Mesendoderm (in vitro differentiated cells): Measurements from ENCODE around the gene PIK3CB.
A peak's percentile ranks its signal among the peaks of the same experiment; 100 is the strongest.
"Not testable (repeated sequence)": the region's sequence is repeated elsewhere in the genome, so short reads cannot be mapped to it uniquely, and the experiment has no call there.

Experiments
- DNase-seq: peaks from one replicate; pipeline ENCODE4 v3.0.0; 2013
- H2AK5ac ChIP-seq: 2 replicates; pipeline ENCODE4 v1.6.1; 2013; ENCODE audit warnings: low read length, inconsistent platforms
- H2BK120ac ChIP-seq: 2 replicates; pipeline ENCODE4 v1.6.1; 2013; ENCODE audit warnings: low read depth, mild to moderate bottlenecking, low read length, moderate library complexity, mixed read lengths
- H2BK15ac ChIP-seq: replicated peaks from 2 replicates; pipeline ENCODE4 v1.6.1; 2013; ENCODE audit warnings: low read depth, mild to moderate bottlenecking, moderate library complexity
- H2BK5ac ChIP-seq: 2 replicates; pipeline ENCODE4 v1.6.1; 2013; ENCODE audit warnings: low read length, inconsistent platforms
- H3K18ac ChIP-seq: 2 replicates; pipeline ENCODE4 v1.6.1; 2013; ENCODE audit warnings: mild to moderate bottlenecking, low read length, mixed read lengths
- H3K23ac ChIP-seq: one replicate; pipeline ENCODE4 v1.6.1; 2013; ENCODE audit warnings: low read length
- H3K27ac ChIP-seq: 2 replicates; pipeline ENCODE4 v1.5.1; 2013; ENCODE audit warnings: low read depth, mild to moderate bottlenecking, inconsistent platforms, low read length, moderate library complexity
- H3K27me3 ChIP-seq: 2 replicates; pipeline ENCODE4 v1.6.1; 2013; ENCODE audit warnings: low read length, control low read depth, mild to moderate bottlenecking, inconsistent platforms; ENCODE audit not compliant: insufficient read depth, poor library complexity
- H3K36me3 ChIP-seq: 2 replicates; pipeline ENCODE4 v1.6.1; 2013; ENCODE audit warnings: low read length, inconsistent platforms; ENCODE audit not compliant: control insufficient read depth, insufficient read depth
- H3K4ac ChIP-seq: one replicate; pipeline ENCODE4 v1.6.1; 2013; ENCODE audit warnings: low read depth, mild to moderate bottlenecking, low read length, moderate library complexity
- H3K4me1 ChIP-seq: 2 replicates; pipeline ENCODE4 v1.6.1; 2013; ENCODE audit warnings: low read depth, low read length, inconsistent platforms; ENCODE audit not compliant: control insufficient read depth
- H3K4me2 ChIP-seq: 2 replicates; pipeline ENCODE4 v1.6.1; 2013; ENCODE audit warnings: low read length
- H3K4me3 ChIP-seq: 2 replicates; pipeline ENCODE4 v1.5.1; 2013; ENCODE audit warnings: mild to moderate bottlenecking, low read length
- H3K56ac ChIP-seq: one replicate; pipeline ENCODE4 v1.6.1; 2013; ENCODE audit warnings: low read length
- H3K79me1 ChIP-seq: 2 replicates; pipeline ENCODE4 v1.6.1; 2013; ENCODE audit warnings: low read length, inconsistent platforms
- H3K79me2 ChIP-seq: 2 replicates; pipeline ENCODE4 v1.6.1; 2013; ENCODE audit warnings: mild to moderate bottlenecking, low read length; ENCODE audit not compliant: control insufficient read depth, insufficient read depth
- H3K9ac ChIP-seq: 2 replicates; pipeline ENCODE4 v1.6.1; 2013; ENCODE audit warnings: low read length, inconsistent platforms
- H4K5ac ChIP-seq: one replicate; pipeline ENCODE4 v1.6.1; 2013; ENCODE audit warnings: low read length
- H4K8ac ChIP-seq: one replicate; pipeline ENCODE4 v1.6.1; 2013; ENCODE audit warnings: low read depth, mild to moderate bottlenecking, control low read depth, low read length, moderate library complexity
- WGBS: extraction: QIAGEN DNeasy Blood & Tissue Kit; methylation state at CpG from one replicate; pipeline ENCODE4 v1.1.7; 2013; ENCODE audit warnings: low lambda C conversion rate, missing lambda C conversion rate; ENCODE audit not compliant: insufficient coverage; ENCODE audit errors: extremely low coverage; 5-methylcytosine and 5-hydroxymethylcytosine counted together

The PIK3CB gene

DNA sequence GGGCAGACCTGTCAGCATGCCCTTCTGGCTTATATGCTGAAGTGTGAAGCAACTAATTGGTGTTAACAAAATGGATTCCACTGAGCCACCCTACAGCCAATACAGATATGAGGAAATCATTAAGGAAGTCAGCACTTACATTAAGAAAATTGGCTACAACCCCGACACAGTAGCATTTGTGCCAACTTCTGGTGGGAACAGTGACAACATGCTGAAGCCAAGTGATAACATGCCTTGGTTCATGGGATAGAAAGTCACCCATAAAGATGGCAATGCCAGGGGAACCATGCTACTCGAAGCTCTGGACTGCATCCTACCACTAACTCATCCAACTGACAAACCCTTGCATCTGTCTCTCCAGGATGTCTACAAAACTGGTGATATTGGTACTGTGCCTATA, 9.4 kb downstream of the PIK3CB start:
- Histone ChIP-seq H2BK15ac (no peak overlapping the region), H3K4me2 (no peak overlapping the region), H3K4ac (no peak overlapping the region), H2BK5ac (no peak overlapping the region), H3K9ac (no peak overlapping the region), H3K4me3 (no peak overlapping the region), H3K79me2 (peaks cover 48% of the 10 kb centered on the region), H3K79me1 (peaks cover 5% of the 10 kb centered on the region), H2AK5ac (no peak overlapping the region), H3K27me3 (no peaks in the 10 kb centered on the region), H2BK120ac (no peak overlapping the region), H3K18ac (no peak overlapping the region), H3K36me3 (no peaks in the 10 kb centered on the region), H3K23ac (no peak overlapping the region), H4K8ac (no peak overlapping the region), H4K5ac (no peak overlapping the region), H3K4me1 (peaks cover 7% of the 10 kb centered on the region), H3K56ac (no peak overlapping the region), H3K27ac (no peak overlapping the region)
- no CpG with 5 or more reads among the region's 2 CpGs for WGBS
- DNase-seq: peak; percentile 26

DNA sequence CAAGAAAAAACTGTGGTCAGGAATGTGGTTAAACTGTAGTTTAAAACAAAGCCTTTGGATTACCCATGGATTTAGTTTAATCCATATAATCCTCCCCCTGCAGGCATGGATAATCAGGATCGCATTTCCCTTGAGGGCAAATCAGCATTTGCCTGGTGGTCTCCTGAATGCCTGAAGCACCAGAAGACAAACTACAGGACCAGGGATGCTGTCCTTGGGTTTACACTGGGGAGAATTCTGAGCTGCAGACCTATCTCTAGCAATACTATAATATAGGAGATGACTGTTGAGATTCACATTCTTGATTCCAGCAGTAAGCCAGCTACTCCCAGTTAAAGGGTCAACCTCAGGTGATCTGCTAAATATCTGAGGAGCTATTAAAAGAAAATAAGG, 10.6 kb downstream of the PIK3CB start:
- WGBS: no CpG with 5 or more reads among the region's 1 CpG
- Histone ChIP-seq H3K27ac (peak overlapping the region; percentile 29), H3K79me1 (peaks cover 5% of the 10 kb centered on the region)

DNA sequence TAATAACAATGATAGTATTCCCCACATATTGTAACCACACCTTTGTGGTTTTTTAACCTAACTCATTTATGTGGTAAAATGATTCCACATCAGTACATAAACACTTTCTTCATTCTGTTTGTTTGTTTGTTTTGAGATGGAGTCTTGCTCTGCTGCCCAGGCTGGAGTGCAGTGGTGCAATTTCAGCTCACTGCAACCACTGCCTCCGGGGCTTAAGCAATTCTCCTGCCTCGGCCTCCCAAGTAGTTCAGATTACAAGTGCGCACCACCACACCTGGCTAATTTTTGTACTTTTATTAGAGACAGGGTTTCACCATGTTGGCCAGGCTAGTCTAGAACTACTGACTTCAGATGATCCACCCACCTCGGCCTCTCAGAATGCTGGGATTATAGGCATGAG, 14.3 kb downstream of the PIK3CB start:
- H2BK15ac ChIP-seq, H2AK5ac ChIP-seq, H3K56ac ChIP-seq, H3K18ac ChIP-seq, DNase-seq, H2BK120ac ChIP-seq, H3K4me1 ChIP-seq, H3K27ac ChIP-seq, H3K4me3 ChIP-seq, H3K4me2 ChIP-seq, H3K4ac ChIP-seq, H2BK5ac ChIP-seq, H3K27me3 ChIP-seq, H3K9ac ChIP-seq, H4K8ac ChIP-seq, H3K23ac ChIP-seq, H3K79me1 ChIP-seq, H3K36me3 ChIP-seq, H4K5ac ChIP-seq: not testable (repeated sequence)
- H3K79me2 ChIP-seq: peaks cover 42% of the 10 kb centered on the region
- no CpG with 5 or more reads among the region's 4 CpGs for WGBS

More for the DNA sequence above, 10.6 kb downstream of the PIK3CB start:
- Histone ChIP-seq H4K8ac (no peak overlapping the region), H3K36me3 (no peaks in the 10 kb centered on the region), H3K56ac (no peak overlapping the region), H3K79me2 (peaks cover 43% of the 10 kb centered on the region), H2AK5ac (no peak overlapping the region), H3K18ac (no peak overlapping the region), H3K4me3 (no peak overlapping the region), H3K23ac (no peak overlapping the region), H2BK15ac (no peak overlapping the region), H3K27me3 (no peaks in the 10 kb centered on the region), H3K9ac (no peak overlapping the region), H3K4ac (no peak overlapping the region), H2BK120ac (no peak overlapping the region), H3K4me2 (no peak overlapping the region), H2BK5ac (no peak overlapping the region), H4K5ac (no peak overlapping the region), H3K4me1 (peaks cover 7% of the 10 kb centered on the region)
- DNase-seq: peak; percentile 90

DNA sequence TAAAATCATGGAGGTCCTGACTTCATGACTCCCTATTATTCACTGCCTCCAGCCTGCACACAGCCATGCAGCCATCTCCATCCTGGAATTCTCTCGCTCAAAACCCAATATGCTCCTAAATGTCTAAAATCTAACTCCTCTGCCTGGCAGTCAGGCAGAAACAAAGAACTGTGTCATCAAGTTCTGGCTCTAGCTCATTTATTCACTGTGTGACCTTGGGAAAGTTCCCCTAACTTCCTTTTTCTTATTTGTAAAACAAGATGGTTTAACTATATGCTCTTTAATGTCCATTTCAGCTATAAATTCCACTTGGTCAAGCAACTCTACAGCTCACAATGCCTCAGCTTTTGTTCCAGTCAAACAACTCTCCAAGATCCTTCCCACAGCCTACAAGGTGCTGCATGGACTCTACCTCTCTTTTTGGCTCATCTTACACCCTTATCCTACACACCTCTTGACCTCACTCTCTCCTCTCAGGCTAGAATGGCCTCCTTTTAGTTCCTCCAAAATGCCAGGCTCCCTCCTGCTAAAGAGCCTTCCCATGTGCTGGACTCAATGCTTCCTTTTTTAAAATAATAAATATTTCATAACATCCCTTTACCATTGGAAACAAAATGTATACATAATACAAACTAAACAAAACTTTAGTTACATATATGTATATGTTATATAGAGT, 16.4 kb downstream of the PIK3CB start:
- no peaks in the 10 kb centered on the region for H3K4me1 ChIP-seq
- no peaks in the 10 kb centered on the region for H3K27me3 ChIP-seq
- WGBS: no CpG with 5 or more reads among the region's 1 CpG
- no peak overlapping the region for H2AK5ac ChIP-seq
- DNase-seq: no peak
- H3K36me3 ChIP-seq: no peaks in the 10 kb centered on the region
- no peak overlapping the region for H3K4ac ChIP-seq
- no peak overlapping the region for H3K9ac ChIP-seq
- no peak overlapping the region for H4K8ac ChIP-seq
- peaks cover 9% of the 10 kb centered on the region for H3K79me1 ChIP-seq
- H2BK120ac ChIP-seq: no peak overlapping the region
- peaks cover 47% of the 10 kb centered on the region for H3K79me2 ChIP-seq
- no peak overlapping the region for H3K4me2 ChIP-seq
- no peak overlapping the region for H3K18ac ChIP-seq
- H4K5ac ChIP-seq: peak overlapping the region; percentile 13
- no peak overlapping the region for H3K27ac ChIP-seq
- H3K23ac ChIP-seq: no peak overlapping the region
- H3K4me3 ChIP-seq: no peak overlapping the region
- no peak overlapping the region for H2BK15ac ChIP-seq
- no peak overlapping the region for H2BK5ac ChIP-seq
- H3K56ac ChIP-seq: no peak overlapping the region

DNA sequence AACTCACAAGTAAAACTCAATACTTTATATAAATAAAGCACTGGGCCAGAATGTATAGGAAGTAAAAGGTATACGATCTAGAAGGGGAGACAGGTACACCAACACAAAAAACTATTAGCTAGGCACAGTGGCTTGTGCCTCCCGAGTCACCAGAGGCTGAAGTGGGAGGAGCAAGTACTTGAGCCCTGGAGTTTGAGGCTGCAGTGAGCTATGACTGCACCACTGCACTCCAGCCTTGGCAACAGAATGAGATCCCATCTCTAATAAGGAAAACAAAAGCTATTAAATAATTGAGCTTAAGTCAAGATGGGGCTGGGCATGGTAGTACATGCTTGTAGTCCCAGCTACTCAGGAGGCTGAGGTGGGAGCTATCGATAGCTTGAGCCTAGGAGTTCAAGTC, 17.0 kb downstream of the PIK3CB start:
- H3K4ac ChIP-seq: no peak overlapping the region

DNA sequence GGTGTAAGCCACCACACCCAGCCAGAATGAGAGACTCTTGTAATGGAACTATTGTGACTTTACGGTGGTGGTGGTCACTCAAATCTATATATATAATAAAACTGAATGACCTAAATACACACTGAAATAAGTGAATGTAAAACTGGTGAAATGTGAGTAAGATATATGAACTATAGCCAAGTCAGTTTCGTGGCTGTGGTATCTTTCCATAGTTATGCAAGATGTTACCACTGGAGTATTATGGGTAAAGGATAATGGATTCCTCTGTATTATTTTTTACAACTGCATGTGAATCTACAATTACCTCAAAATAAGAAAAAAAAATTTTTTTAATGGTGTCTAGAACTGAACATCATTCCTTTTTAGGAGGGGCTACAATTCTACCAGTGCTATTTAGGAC, 21.9 kb downstream of the PIK3CB start:
- no peaks in the 10 kb centered on the region for H3K4me1 ChIP-seq
- no peak overlapping the region for H2BK15ac ChIP-seq
- H3K27ac ChIP-seq: no peak overlapping the region
- no peak overlapping the region for H3K23ac ChIP-seq
- no peak overlapping the region for H3K56ac ChIP-seq
- peaks cover 5% of the 10 kb centered on the region for H3K79me1 ChIP-seq
- H2AK5ac ChIP-seq: no peak overlapping the region
- H4K8ac ChIP-seq: no peak overlapping the region
- H3K79me2 ChIP-seq: peaks cover 37% of the 10 kb centered on the region
- no peak overlapping the region for H3K4me2 ChIP-seq
- no peak overlapping the region for H4K5ac ChIP-seq
- H2BK120ac ChIP-seq: no peak overlapping the region
- no peak overlapping the region for H3K4ac ChIP-seq
- no peak for DNase-seq
- no peak overlapping the region for H3K9ac ChIP-seq
- no peaks in the 10 kb centered on the region for H3K27me3 ChIP-seq
- no peak overlapping the region for H3K4me3 ChIP-seq
- H2BK5ac ChIP-seq: no peak overlapping the region
- no CpG with 5 or more reads among the region's 2 CpGs for WGBS
- H3K18ac ChIP-seq: no peak overlapping the region
- H3K36me3 ChIP-seq: no peaks in the 10 kb centered on the region

More for the DNA sequence above, 17.0 kb downstream of the PIK3CB start:
- Histone ChIP-seq H4K8ac (no peak overlapping the region), H3K36me3 (no peaks in the 10 kb centered on the region), H3K4me2 (no peak overlapping the region), H3K9ac (no peak overlapping the region), H3K4me3 (no peak overlapping the region), H3K27me3 (no peaks in the 10 kb centered on the region), H3K4me1 (no peaks in the 10 kb centered on the region), H2BK15ac (no peak overlapping the region), H3K56ac (no peak overlapping the region), H3K18ac (no peak overlapping the region), H2AK5ac (no peak overlapping the region), H3K79me1 (peaks cover 8% of the 10 kb centered on the region), H3K79me2 (peaks cover 49% of the 10 kb centered on the region), H4K5ac (no peak overlapping the region), H3K27ac (no peak overlapping the region), H2BK5ac (no peak overlapping the region), H2BK120ac (no peak overlapping the region), H3K23ac (no peak overlapping the region)
- no peak for DNase-seq
- WGBS: no CpG with 5 or more reads among the region's 3 CpGs
